Liver (tissue), 9 donors: Measurements from ENCODE around the gene TRMT61A. TPM values are rescaled to one million over a fixed set of nuclear protein-coding genes. Genes with fewer than 3 reads are reported as not detected.

Source experiments
- DNase-seq: peaks from one replicate; pipeline ENCODE4 v3.0.0-alpha.2; 2017; ENCODE audit warnings: low spot score
- H3K27ac ChIP-seq, 2 donors: one replicate each; pipeline ENCODE4 v1.7.0; 2013; ENCODE audit warnings: inconsistent platforms in 2 of 2, low read length in 2 of 2, control low read depth in 1 of 2, low read depth in 1 of 2, mild to moderate bottlenecking in 1 of 2
- H3K27me3 ChIP-seq, 4 donors: one replicate each; pipeline versions ENCODE4 v1.6.1 to v1.7.0; 2013; ENCODE audit warnings: low read length in 3 of 4, inconsistent platforms in 1 of 4, mild to moderate bottlenecking in 1 of 4, moderate library complexity in 1 of 4; ENCODE audit not compliant: control insufficient read depth in 4 of 4, insufficient read depth in 4 of 4
- H3K36me3 ChIP-seq, 4 donors: one replicate each; pipeline versions ENCODE4 v1.6.1 to v1.7.0; 2013; ENCODE audit warnings: low read length in 3 of 4, mild to moderate bottlenecking in 3 of 4, low read depth in 1 of 4, moderate library complexity in 1 of 4; ENCODE audit not compliant: control insufficient read depth in 4 of 4, insufficient read depth in 3 of 4
- H3K4me1 ChIP-seq, 4 donors: one replicate each; pipeline versions ENCODE4 v1.6.1 to v1.7.0; 2013; ENCODE audit warnings: low read length in 3 of 4, mild to moderate bottlenecking in 3 of 4, moderate library complexity in 1 of 4; ENCODE audit not compliant: control insufficient read depth in 4 of 4, insufficient read depth in 4 of 4
- H3K4me3 ChIP-seq, 3 donors: one replicate each; pipeline versions ENCODE4 v1.6.1 to v1.7.0; 2013; ENCODE audit warnings: low read length in 3 of 3, control low read depth in 1 of 3, low read depth in 1 of 3, mild to moderate bottlenecking in 1 of 3
- H3K9ac ChIP-seq, 2 donors: one replicate each; pipeline ENCODE4 v1.7.0; 2013; ENCODE audit warnings: low read length in 2 of 2, mild to moderate bottlenecking in 2 of 2, moderate library complexity in 2 of 2, control low read depth in 1 of 2, low read depth in 1 of 2
- H3K9me3 ChIP-seq, 4 donors: one replicate each; pipeline versions ENCODE4 v1.6.1 to v1.7.0; 2013; ENCODE audit warnings: low read length in 3 of 4; ENCODE audit not compliant: control insufficient read depth in 4 of 4
- ATF3 ChIP-seq: IDR thresholded peaks from 2 replicates; pipeline ENCODE4 v1.6.1; 2016; ENCODE audit warnings: antibody characterized with exemption
- CTCF ChIP-seq: fragments of 150-350 bp; IDR thresholded peaks from 2 replicates; pipeline ENCODE4 v1.5.1; 2017; ENCODE audit warnings: improper control_type of control experiment, low read depth, low read length; ENCODE audit not compliant: missing input control
- EGR1 ChIP-seq, 2 donors: IDR thresholded peaks; 2 replicates each; pipeline ENCODE4 v1.6.1; 2016 to 2018; ENCODE audit warnings: antibody characterized with exemption in 2 of 2, low read depth in 2 of 2
- FOXA1 ChIP-seq: IDR thresholded peaks from 2 replicates; pipeline ENCODE4 v1.6.1; 2016; ENCODE audit warnings: antibody characterized with exemption
- FOXA2 ChIP-seq: IDR thresholded peaks from 2 replicates; pipeline ENCODE4 v1.6.1; 2016; ENCODE audit warnings: antibody characterized with exemption
- GABPA ChIP-seq, 2 donors: IDR thresholded peaks in 1 of 2; conservative IDR thresholded peaks in 1 of 2; 2 replicates each; pipeline ENCODE4 v1.6.1; 2016; ENCODE audit warnings: antibody characterized with exemption in 2 of 2, mild to moderate bottlenecking in 1 of 2, moderate library complexity in 1 of 2
- HNF4A ChIP-seq, 2 donors: conservative IDR thresholded peaks; 2 replicates each; pipeline ENCODE4 v1.6.1; 2016; ENCODE audit warnings: antibody characterized with exemption in 2 of 2, mild to moderate bottlenecking in 2 of 2
- HNF4G ChIP-seq: IDR thresholded peaks from 2 replicates; pipeline ENCODE4 v1.6.1; 2016; ENCODE audit warnings: antibody characterized with exemption
- JUND ChIP-seq, 2 donors: IDR thresholded peaks; 2 replicates each; pipeline ENCODE4 v1.6.1; 2016; ENCODE audit warnings: antibody characterized with exemption in 2 of 2
- NR2F2 ChIP-seq: IDR thresholded peaks from 2 replicates; pipeline ENCODE4 v1.6.1; 2016; ENCODE audit warnings: antibody characterized with exemption
- RAD21 ChIP-seq, 2 donors: IDR thresholded peaks; 2 replicates each; pipeline ENCODE4 v1.6.1; 2016; ENCODE audit warnings: antibody characterized with exemption in 2 of 2, mild to moderate bottlenecking in 2 of 2
- REST ChIP-seq: IDR thresholded peaks from 2 replicates; pipeline ENCODE4 v1.6.1; 2016; ENCODE audit warnings: antibody characterized with exemption, mild to moderate bottlenecking
- RXRA ChIP-seq, 2 donors: IDR thresholded peaks; 2 replicates each; pipeline ENCODE4 v1.6.1; 2017 to 2018; ENCODE audit warnings: antibody characterized with exemption in 2 of 2, mild to moderate bottlenecking in 1 of 2
- SP1 ChIP-seq: IDR thresholded peaks from 2 replicates; pipeline ENCODE4 v1.6.1; 2018; ENCODE audit warnings: antibody characterized with exemption, mild to moderate bottlenecking
- TAF1 ChIP-seq: conservative IDR thresholded peaks from 2 replicates; pipeline ENCODE4 v1.6.1; 2016; ENCODE audit warnings: antibody characterized with exemption, mild to moderate bottlenecking
- YY1 ChIP-seq: IDR thresholded peaks from 2 replicates; pipeline ENCODE4 v1.6.1; 2016; ENCODE audit warnings: antibody characterized with exemption, mild to moderate bottlenecking
- ZBTB33 ChIP-seq: IDR thresholded peaks from 2 replicates; pipeline ENCODE4 v1.6.1; 2016; ENCODE audit warnings: antibody characterized with exemption
- WGBS: extraction: QIAGEN DNeasy Blood & Tissue Kit; methylation state at CpG from one replicate; pipeline ENCODE4 v1.1.7; 2013; 5-methylcytosine and 5-hydroxymethylcytosine counted together
- polyA plus RNA-seq, 2 donors: library from polyadenylated mRNA; stranded (reverse) in 1 of 2; unstranded in 1 of 2; fragments of 200-250 nt in 1 of 2; fragments of >200 nt in 1 of 2; fragmentation: Nextera tagmentation in 1 of 2; extraction: Ambion mirVana in 1 of 2; gene quantifications; one replicate each; pipeline versions ENCODE4 v1.2.1 to v1.2.3, GENCODE V29; 2013 to 2015
- total RNA-seq, 2 donors: library from RNA; depleted of rRNA; stranded (reverse); fragments of >200 nt; gene quantifications; one replicate each; pipeline ENCODE4 v1.2.3, GENCODE V29; 2014
- TF ChIP-seq, protein P1 (sequence below): IDR thresholded peaks from 2 replicates; pipeline ENCODE4 v1.6.1; 2016; ENCODE audit warnings: antibody characterized with exemption
- donor health status: healthy.
- donor health status: healthy.
- donor health status: healthy.
- donor health status: healthy.
- donor health status: healthy.

The TRMT61A gene
- total and polyA plus RNA-seq, 4 donors, result 4.1 to 8.0 (median 6.5) TPM

DNA sequence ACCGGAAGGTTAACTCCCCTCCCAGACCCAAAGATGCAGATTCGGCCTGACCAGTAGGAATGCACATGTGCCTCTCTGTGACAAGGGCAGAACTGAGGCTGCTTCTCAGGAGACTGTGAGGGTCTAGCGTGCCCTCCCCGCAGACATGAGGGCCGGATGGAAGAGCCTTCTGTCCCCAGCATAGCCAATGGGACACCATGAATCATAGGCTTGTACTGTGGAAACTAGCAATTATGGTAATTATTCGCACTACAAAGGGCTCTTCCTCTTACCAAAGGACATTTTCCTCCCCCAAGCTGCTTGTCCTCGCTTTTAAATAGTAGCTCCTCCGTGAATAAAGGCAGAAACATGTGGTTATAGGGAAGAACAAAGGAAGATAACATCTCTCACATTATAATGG lies 40.0 kb downstream of the TRMT61A start:
- Histone ChIP-seq H3K9ac (no peak overlapping the region), H3K27me3 (no peaks in the 10 kb centered on the region), H3K4me3 (no peak overlapping the region), H3K4me1 (peaks cover under 1 to 7% (median 6%) of the 10 kb centered on the region in 4 donors), H3K27ac (no peak overlapping the region), H3K9me3 (no peaks in the 10 kb centered on the region), H3K36me3 (peaks cover 0 to 7% (median 0%) of the 10 kb centered on the region in 4 donors)
- TF ChIP-seq HNF4G (no peak), YY1 (no peak), NR2F2 (no peak)
- no peak for DNase-seq
- WGBS, result 87% methylated on average over 8 of the region's 8 CpGs

DNA sequence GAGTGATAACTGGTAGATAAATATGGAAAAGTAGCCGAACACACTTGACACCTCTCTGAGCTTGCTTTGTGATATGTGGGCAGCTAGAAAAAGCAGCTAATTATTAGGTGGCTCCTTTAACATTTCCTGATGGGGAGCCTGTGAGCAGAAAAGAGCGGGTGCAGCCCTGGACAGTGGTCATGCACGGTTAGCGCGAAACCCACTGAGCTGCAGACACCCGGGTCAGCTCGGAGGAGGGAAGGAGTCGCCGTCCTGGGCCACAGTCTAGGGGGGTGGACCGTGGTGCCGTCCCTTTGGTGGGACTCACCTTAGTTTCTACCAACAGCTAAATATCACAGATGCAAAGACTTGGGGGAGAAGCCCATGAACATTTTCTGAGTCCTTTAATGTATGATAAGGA lies 40.4 kb downstream of the TRMT61A start:
- H3K4me1 ChIP-seq, result peaks cover 0 to 6% (median 1%) of the 10 kb centered on the region in 4 donors
- peaks cover 0 to 7% (median 1%) of the 10 kb centered on the region in 4 donors for H3K36me3 ChIP-seq
- H3K27ac ChIP-seq, result no peak overlapping the region
- no peaks in the 10 kb centered on the region for H3K9me3 ChIP-seq
- H3K4me3 ChIP-seq, result no peak overlapping the region
- no peak for DNase-seq
- TF ChIP-seq REST (no peak), JUND (IDR thresholded peaks at IDR 0.05) (no peak), HNF4G (no peak), HNF4A (conservative IDR thresholded peaks at IDR 0.05) (no peak), GABPA (IDR thresholded peaks at IDR 0.05 in 1 of 2, conservative IDR thresholded peaks at IDR 0.05 in 1 of 2) (no peak), TAF1 (no peak), SP1 (no peak), CTCF (no peak), NR2F2 (no peak), EGR1 (IDR thresholded peaks at IDR 0.05; ENCODE audit: low read depth in 2 of 2) (no peak), YY1 (no peak), FOXA1 (no peak), ATF3 (no peak), ZBTB33 (no peak), FOXA2 (no peak), RAD21 (IDR thresholded peaks at IDR 0.05) (no peak), RXRA (IDR thresholded peaks at IDR 0.05) (no peak)
- TF ChIP-seq, protein P1, sequence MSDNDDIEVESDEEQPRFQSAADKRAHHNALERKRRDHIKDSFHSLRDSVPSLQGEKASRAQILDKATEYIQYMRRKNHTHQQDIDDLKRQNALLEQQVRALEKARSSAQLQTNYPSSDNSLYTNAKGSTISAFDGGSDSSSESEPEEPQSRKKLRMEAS, result no peak
- no peaks in the 10 kb centered on the region for H3K27me3 ChIP-seq
- H3K9ac ChIP-seq, result no peak overlapping the region
- WGBS, result 90% methylated on average over 11 of the region's 11 CpGs
